KOPT-K1 (cell line): ENCODE results near the gene MSI2.

Experiments
- H3K27ac ChIP-seq: fragments of 200-600 bp; sonication (generic); 2 replicates; pipeline ENCODE4 v1.5.1; 2016; ENCODE audit warnings: antibody characterized with exemption, mild to moderate bottlenecking, low read depth, low read length; ENCODE audit not compliant: poor library complexity, severe bottlenecking
- H3K36me3 ChIP-seq: fragments of 200-600 bp; sonication (generic); 2 replicates; pipeline ENCODE4 v1.5.1; 2017; ENCODE audit warnings: antibody characterized with exemption, mild to moderate bottlenecking, low read length, moderate library complexity; ENCODE audit not compliant: insufficient read depth
- H3K9me3 ChIP-seq: fragments of 200-600 bp; sonication (generic); 2 replicates; pipeline ENCODE4 v1.5.1; 2017; ENCODE audit warnings: antibody characterized with exemption, low read length, mild to moderate bottlenecking; ENCODE audit not compliant: insufficient read depth, poor library complexity, severe bottlenecking

The MSI2 gene

GRCh38 chr17:57569021-57569420 is 312.7 kb downstream of the MSI2 start:
- H3K27ac ChIP-seq = no peak overlapping the region
- peaks cover 100% of the 10 kb centered on the region for H3K36me3 ChIP-seq
- H3K9me3 ChIP-seq = no peaks in the 10 kb centered on the region

GRCh38 chr17:57569853-57570252 is 313.5 kb downstream of the MSI2 start:
- H3K27ac ChIP-seq = no peak overlapping the region
- peaks cover 98% of the 10 kb centered on the region for H3K36me3 ChIP-seq
- no peaks in the 10 kb centered on the region for H3K9me3 ChIP-seq

GRCh38 chr17:57570724-57571344 is 314.5 kb downstream of the MSI2 start:
- Histone ChIP-seq H3K9me3 (no peaks in the 10 kb centered on the region), H3K27ac (no peak overlapping the region), H3K36me3 (peaks cover 95% of the 10 kb centered on the region)

GRCh38 chr17:57572062-57572461 is 315.7 kb downstream of the MSI2 start:
- Histone ChIP-seq H3K9me3 (no peaks in the 10 kb centered on the region), H3K36me3 (peaks cover 95% of the 10 kb centered on the region), H3K27ac (no peak overlapping the region)

- H3K27ac ChIP-seq = no peak overlapping the region
- no peaks in the 10 kb centered on the region for H3K9me3 ChIP-seq
- H3K36me3 ChIP-seq = peaks cover 94% of the 10 kb centered on the region
Observed at GRCh38 chr17:57572600-57572999, 316.3 kb downstream of the MSI2 start.

GRCh38 chr17:57574040-57574513 is 317.8 kb downstream of the MSI2 start:
- no peaks in the 10 kb centered on the region for H3K9me3 ChIP-seq
- H3K36me3 ChIP-seq = peaks cover 90% of the 10 kb centered on the region

GRCh38 chr17:57576744-57577143 is 320.4 kb downstream of the MSI2 start:
- peaks cover 89% of the 10 kb centered on the region for H3K36me3 ChIP-seq
- no peak overlapping the region for H3K27ac ChIP-seq
- no peaks in the 10 kb centered on the region for H3K9me3 ChIP-seq

More at GRCh38 chr17:57574040-57574513, 317.8 kb downstream of the MSI2 start:
- no peak overlapping the region for H3K27ac ChIP-seq

- H3K9me3 ChIP-seq = no peaks in the 10 kb centered on the region
- no peak overlapping the region for H3K27ac ChIP-seq
- H3K36me3 ChIP-seq = peaks cover 86% of the 10 kb centered on the region
Observed at GRCh38 chr17:57577751-57578607, 321.7 kb downstream of the MSI2 start.

GRCh38 chr17:57578608-57579225 is 322.4 kb downstream of the MSI2 start:
- Histone ChIP-seq H3K27ac (no peak overlapping the region), H3K36me3 (peaks cover 86% of the 10 kb centered on the region), H3K9me3 (no peaks in the 10 kb centered on the region)

GRCh38 chr17:57579245-57579644 is 322.9 kb downstream of the MSI2 start:
- no peak overlapping the region for H3K27ac ChIP-seq
- H3K9me3 ChIP-seq = no peaks in the 10 kb centered on the region
- peaks cover 86% of the 10 kb centered on the region for H3K36me3 ChIP-seq

GRCh38 chr17:57580055-57580739 is 323.9 kb downstream of the MSI2 start:
- Histone ChIP-seq H3K27ac (peak overlapping the region; percentile 1), H3K9me3 (no peaks in the 10 kb centered on the region), H3K36me3 (peaks cover 82% of the 10 kb centered on the region)

- H3K27ac ChIP-seq = peak overlapping the region; percentile 71
- peaks cover 75% of the 10 kb centered on the region for H3K36me3 ChIP-seq
- H3K9me3 ChIP-seq = no peaks in the 10 kb centered on the region
Observed at GRCh38 chr17:57582881-57583756, 326.8 kb downstream of the MSI2 start.

- Histone ChIP-seq H3K27ac (peak overlapping the region; percentile 71), H3K36me3 (peaks cover 76% of the 10 kb centered on the region)
Observed at GRCh38 chr17:57584050-57584551, 327.8 kb downstream of the MSI2 start.

More at GRCh38 chr17:57584050-57584551, 327.8 kb downstream of the MSI2 start:
- H3K9me3 ChIP-seq = no peaks in the 10 kb centered on the region
